Measurements from ENCODE around the gene ZNRF3. TPM values are rescaled to one million over a fixed set of nuclear protein-coding genes. Genes with fewer than 3 reads are reported as not detected.

The ZNRF3 gene
- total and polyA plus RNA-seq, 12 donors = 1.8 to 7.7 (median 6.2) TPM

GRCh38 chr22:28999510-28999909, 116.1 kb downstream of the ZNRF3 start:
- no peak for TF ChIP-seq CTCF (IDR thresholded peaks at IDR 0.05)
- ATAC-seq (no peak), DNase-seq (no peak)
- H3K27me3 ChIP-seq = peaks cover 0 to under 1% (median 0%) of the 10 kb centered on the region in 7 donors
- no peak overlapping the region for H3K27ac ChIP-seq
- 79 to 86% methylated on average over 7 of the region's 7 CpGs for WGBS, 2 donors
- intact Hi-C loops (cut with DNase I) = loop anchor here in 1 of 10 donors (2.0 kb wide), 1 partner anchor 17 kb away; no protein-coding TSS in a partner anchor
- H3K36me3 ChIP-seq = no peaks in the 10 kb centered on the region
- peaks cover 0 to 21% (median 10%) of the 10 kb centered on the region in 9 donors for H3K4me1 ChIP-seq
- no peak overlapping the region for H3K4me3 ChIP-seq
- no peaks in the 10 kb centered on the region for H3K9me3 ChIP-seq

- no peak for TF ChIP-seq CTCF (IDR thresholded peaks at IDR 0.05)
- H3K27ac ChIP-seq = no peak overlapping the region
- peaks cover 0 to 26% (median 15%) of the 10 kb centered on the region in 9 donors for H3K4me1 ChIP-seq
- no peak for DNase-seq
- H3K36me3 ChIP-seq = no peaks in the 10 kb centered on the region
- WGBS, 2 donors = 48 to 73% methylated on average over 1 of the region's 1 CpG
- H3K4me3 ChIP-seq = no peak overlapping the region
- intact Hi-C loops (cut with DNase I) = loop anchor here in 1 of 10 donors (2.0 kb wide), 1 partner anchor 17 kb away; no protein-coding TSS in a partner anchor
- no peaks in the 10 kb centered on the region for H3K9me3 ChIP-seq
- ATAC-seq = no peak
- H3K27me3 ChIP-seq = peaks cover 0 to 5% (median 0%) of the 10 kb centered on the region in 7 donors
These were observed 116.7 kb downstream of the ZNRF3 start for GRCh38 chr22:28999919-29000556.

DNA sequence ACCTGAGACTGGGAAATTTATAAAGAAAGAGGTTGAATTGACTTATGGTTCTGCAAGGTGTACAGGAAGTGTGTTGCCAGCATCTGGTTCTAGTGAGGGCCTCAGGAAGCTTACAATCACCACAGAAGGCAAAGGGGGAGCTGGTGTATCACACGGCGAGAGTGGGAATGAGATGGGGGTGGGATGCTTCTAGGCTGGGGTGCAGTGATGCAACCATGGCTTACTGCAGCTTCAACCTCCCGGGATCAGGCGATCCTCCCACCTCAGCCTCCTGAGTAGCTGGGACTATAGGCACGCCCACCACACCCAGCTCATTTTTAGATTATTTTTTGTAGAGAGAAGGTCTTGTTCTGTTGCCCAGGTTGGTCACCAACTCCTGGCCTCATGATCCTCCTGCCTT, 117.3 kb downstream of the ZNRF3 start:
- Histone ChIP-seq H3K36me3 (no peaks in the 10 kb centered on the region), H3K4me3 (no peak overlapping the region), H3K27ac (no peak overlapping the region), H3K9me3 (no peaks in the 10 kb centered on the region), H3K4me1 (peaks cover 0 to 32% (median 21%) of the 10 kb centered on the region in 9 donors), H3K27me3 (peaks cover 0 to 8% (median 0%) of the 10 kb centered on the region in 7 donors)
- 96 to 99% methylated on average over 5 of the region's 5 CpGs for WGBS, 2 donors
- ATAC-seq (no peak), DNase-seq (no peak)
- intact Hi-C loops (cut with DNase I) = no loop called here
- TF ChIP-seq CTCF (IDR thresholded peaks at IDR 0.05) = no peak

DNA sequence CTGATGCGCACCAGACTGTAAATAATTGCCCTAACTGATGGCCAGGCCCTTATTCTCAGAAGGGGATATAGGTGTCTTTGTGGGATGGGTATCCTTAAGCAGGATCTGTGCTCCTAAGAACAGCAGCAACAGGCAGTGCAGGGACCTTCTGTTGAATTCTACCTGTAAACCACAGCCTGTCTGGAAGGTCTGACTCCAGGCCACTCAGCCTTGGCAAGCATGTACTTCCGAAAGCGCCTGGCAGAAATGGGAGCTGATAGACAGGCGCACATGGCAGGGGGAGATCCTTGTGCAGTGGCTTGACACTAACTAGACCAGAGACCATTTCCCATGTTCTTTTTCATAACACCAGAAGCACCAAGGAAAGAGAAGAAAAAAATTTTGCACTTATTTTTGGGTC, 119.2 kb downstream of the ZNRF3 start:
- no peak for TF ChIP-seq CTCF (IDR thresholded peaks at IDR 0.05)
- DNase-seq (peak in 1 of 2 donors; percentile 14), ATAC-seq (peak in 5 of 8 donors; percentile 34 to 64 (median 56))
- Histone ChIP-seq H3K27ac (no peak overlapping the region), H3K4me1 (peaks cover 0 to 32% (median 21%) of the 10 kb centered on the region in 9 donors), H3K9me3 (no peaks in the 10 kb centered on the region), H3K27me3 (peaks cover 0 to 8% (median 0%) of the 10 kb centered on the region in 7 donors), H3K36me3 (no peaks in the 10 kb centered on the region), H3K4me3 (no peak overlapping the region)
- 62 to 75% methylated on average over 4 of the region's 4 CpGs for WGBS, 2 donors
- intact Hi-C loops (cut with DNase I) = no loop called here
